ENCODE data around the gene LRRC8A.
"Not testable (repeated sequence)": the region's sequence is repeated elsewhere in the genome, so short reads cannot be mapped to it uniquely, and the experiment has no call there.

LRRC8A gene

GRCh38 chr9:128870128-128870940 is 11.6 kb upstream of the LRRC8A start:
- no peak for DNase-seq

- DNase-seq = not testable (repeated sequence)
Observed at GRCh38 chr9:128870941-128871265, 11.0 kb upstream of the LRRC8A start.

- DNase-seq = no peak
Observed at GRCh38 chr9:128877852-128878251, 4.1 kb upstream of the LRRC8A start.

DNA sequence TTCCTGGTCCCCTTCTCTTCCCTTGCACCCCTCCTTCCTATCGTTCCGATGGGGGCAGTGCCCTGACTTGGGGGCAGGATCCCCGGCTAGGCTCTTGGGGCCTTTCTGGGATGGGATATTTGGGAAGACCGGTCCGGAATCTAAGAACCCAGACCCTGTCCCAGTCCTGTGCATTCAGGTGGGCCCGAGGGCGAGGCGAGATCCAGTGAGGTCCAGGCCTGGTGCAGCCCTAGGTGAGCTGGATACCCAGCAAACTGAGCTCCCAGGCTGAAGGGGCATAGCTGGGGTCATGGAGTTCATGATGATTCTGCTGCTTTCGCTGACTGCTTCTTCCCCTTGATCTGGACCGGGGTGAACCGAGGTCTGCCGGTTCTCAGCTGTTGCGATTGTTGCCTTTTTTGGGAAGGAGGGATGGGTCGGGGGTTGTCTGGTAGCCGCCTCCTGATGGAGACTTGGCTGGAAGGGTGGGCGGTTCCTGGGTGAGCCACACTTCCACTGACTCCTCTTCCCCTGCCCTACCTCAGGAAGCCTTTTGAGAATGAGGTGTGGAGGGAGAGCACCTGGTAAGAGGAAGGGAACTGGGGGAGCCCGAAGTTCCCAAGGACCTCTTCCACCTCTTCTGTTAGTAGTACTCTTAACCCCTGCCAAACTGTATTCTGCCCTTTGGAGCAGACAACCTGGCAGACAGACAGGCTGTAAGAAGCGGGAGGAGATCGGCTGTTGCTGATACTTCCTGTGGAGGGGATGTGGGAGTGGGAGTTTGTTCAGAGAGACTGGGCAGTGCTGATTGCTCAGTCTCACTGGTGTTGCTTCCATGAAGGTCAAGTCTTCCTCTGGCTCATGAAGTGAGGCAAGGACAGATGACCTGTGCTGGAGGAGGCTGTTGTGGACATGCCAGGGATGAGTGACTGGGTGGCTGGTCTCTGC is 1.0 kb downstream of the LRRC8A start:
- DNase-seq = no peak

DNA sequence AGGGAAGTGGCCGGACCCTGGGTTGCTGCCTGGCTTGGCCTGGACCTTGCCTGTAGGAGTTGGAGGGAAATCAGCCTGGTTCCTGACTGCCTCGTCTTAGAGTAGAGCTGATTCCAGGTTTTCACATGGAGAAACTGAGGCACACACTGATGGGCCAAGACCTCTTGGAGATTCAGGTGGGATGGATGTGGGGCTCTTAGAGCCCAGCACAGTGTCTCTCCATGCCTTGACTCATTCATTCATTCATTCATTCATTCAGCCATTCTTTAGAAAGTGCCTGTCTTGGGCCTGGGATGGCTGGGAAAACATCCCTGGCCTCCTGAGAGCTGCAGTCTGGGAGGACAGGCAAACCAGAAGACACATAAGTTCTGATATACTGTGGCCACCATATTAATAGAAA is 2.2 kb downstream of the LRRC8A start:
- no peak for DNase-seq

- no peak for DNase-seq
Observed at GRCh38 chr9:128885376-128885775, 3.4 kb downstream of the LRRC8A start.

DNA sequence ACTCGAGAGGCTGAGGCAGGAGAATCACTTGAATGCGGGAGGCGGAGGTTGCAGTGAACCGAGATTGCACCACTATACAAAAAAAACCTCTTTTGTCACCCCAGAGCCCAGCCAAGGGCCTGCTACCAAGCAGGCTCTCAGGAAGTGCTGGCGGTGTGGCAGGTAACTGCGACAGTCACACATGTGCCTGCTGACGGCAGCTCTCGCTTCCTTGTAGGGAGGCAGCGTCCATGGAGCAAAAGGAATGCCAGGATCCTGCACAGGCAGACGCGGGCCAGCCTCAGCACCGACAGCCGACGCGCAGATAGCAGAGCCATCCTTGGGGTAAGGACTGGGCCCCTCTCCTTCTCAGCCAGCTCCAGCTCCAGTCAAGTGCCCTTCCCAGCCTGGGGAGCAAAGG is 3.9 kb downstream of the LRRC8A start:
- DNase-seq = no peak

DNA sequence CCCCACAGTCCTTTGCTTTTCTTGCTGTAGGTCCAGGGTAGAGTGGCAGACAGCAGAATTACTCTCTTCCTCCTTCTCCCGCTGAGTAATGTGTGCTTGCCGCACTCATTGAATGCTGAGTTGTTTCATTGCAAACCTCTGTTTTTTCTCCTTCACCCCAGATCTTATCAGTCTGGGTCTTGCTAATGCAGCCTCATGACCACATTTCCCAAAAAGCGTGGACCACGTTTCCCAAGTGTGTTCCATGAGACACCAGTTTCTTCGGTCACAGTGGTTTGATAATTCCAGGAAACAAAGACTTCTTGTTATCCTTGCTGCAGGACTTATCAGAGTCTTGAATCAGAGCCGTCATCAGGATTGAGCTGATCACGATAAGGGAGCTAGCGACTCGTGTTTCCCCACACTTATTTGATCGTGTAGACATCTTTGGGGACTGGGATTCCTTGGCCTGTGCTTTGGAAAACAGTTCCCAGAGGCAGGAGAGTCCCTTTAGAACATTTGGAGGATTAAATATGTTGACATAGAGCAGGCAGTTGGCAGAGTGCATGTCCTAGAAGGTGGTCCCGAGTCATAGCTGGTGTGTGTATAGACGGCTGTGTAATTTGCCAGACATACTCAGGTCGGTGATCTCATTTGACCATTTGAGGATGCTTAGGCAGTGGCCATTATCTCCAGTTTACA is 4.4 kb downstream of the LRRC8A start:
- DNase-seq = no peak

- DNase-seq = no peak
Observed at GRCh38 chr9:128887049-128887448, 5.1 kb downstream of the LRRC8A start.

- DNase-seq = no peak
Observed at GRCh38 chr9:128887914-128888350, 6.0 kb downstream of the LRRC8A start.

- DNase-seq = no peak
Observed at GRCh38 chr9:128891321-128892220, 9.6 kb downstream of the LRRC8A start.

DNA sequence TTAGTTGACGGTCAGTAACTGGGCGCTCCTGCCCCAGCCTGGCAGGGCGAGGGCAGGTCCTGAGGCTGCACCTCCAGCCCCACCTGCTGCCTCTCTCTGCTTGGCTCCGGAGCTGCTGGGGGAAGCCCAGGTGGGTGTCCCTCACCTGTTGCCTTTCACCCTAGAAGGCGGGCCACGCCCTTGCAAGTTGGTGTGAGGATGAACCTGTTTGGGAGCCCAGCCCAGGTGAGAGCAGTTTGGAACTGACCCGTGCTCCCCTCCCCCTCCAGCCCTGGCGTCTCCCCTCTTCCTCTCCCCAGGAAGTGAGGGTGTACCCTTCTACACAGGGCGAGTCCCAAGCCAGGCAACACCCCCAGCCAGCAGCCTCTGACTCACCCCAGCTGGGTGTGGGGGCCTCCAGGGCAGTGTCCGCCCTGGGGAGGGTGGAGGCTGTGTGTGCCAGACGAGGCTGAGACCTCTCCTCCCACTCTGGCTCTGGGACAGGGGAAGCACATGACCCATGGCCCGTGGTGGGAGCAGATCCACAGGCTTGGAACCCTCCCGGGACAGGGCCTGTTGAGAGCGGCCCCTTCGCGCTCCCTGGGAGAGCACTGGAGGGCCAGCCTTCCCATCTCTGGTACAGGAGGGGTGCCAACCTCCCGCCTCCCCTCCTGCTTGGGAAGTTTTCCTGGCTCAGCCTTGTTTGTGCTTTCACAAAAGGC is 10.4 kb downstream of the LRRC8A start:
- DNase-seq = no peak

DNA sequence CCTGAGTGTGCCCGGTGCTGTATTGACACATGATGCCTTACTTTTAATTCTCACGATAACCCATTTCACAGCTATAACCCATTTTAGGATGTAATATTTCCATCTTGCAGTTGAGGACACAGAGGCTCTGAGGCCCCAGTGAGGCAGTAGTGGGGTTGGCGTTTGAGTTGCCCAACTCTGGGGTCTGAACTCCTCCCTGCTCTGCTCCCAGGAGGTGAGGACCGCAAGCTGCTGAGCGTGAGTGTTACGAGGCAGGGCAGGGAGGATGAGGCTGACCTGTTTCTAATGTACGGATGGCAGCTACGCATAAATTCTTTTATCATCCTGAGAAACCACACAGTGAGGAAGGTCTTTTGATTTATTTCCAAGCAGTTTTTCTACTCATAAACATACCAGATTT is 11.4 kb downstream of the LRRC8A start:
- DNase-seq = no peak

- DNase-seq = no peak
Observed at GRCh38 chr9:128894764-128895163, 12.8 kb downstream of the LRRC8A start.

- DNase-seq = no peak
Observed at GRCh38 chr9:128895556-128895955, 13.6 kb downstream of the LRRC8A start.

DNA sequence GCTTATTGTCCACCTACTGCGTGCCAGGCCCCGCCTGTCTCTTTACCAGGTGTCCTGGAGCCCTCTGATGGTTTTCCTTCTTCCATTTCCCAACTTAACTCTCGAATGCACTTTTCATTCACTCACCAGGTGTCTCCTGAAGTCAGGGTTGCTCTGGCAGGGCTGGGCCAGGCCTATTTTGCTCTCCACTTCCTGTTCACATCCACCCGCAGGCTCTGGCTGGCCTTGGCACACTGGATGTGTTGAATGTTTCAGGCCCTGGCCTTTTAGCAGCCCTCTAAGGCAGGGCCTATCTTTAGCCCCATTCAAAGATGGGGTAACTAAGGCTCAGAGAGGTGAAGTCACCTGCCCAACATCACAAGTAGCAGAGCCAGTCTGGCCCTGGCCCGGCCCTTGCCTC is 16.4 kb downstream of the LRRC8A start:
- DNase-seq = no peak

GRCh38 chr9:128898845-128899565 is 17.1 kb downstream of the LRRC8A start:
- no peak for DNase-seq

GRCh38 chr9:128899566-128900322 is 17.8 kb downstream of the LRRC8A start:
- no peak for DNase-seq

DNA sequence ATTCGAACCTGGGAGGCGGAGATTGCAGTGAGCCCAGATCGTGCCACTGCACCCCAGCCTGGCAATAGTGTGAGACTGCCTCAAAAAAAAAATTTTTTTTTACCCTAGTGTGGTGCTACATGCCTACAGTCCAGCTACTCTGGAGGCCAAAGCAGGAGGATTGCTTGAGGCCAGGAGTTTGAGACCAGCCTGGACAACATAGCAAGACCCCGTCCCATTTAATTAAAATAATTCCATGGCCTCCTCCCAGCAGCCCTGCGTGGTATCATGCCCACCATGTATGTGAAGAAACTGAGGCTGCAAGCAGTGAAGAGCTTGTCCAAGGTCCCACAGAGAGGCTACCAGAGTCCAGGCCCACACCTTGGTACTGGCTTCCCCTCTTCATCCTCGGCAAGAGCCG is 19.4 kb downstream of the LRRC8A start:
- no peak for DNase-seq

DNA sequence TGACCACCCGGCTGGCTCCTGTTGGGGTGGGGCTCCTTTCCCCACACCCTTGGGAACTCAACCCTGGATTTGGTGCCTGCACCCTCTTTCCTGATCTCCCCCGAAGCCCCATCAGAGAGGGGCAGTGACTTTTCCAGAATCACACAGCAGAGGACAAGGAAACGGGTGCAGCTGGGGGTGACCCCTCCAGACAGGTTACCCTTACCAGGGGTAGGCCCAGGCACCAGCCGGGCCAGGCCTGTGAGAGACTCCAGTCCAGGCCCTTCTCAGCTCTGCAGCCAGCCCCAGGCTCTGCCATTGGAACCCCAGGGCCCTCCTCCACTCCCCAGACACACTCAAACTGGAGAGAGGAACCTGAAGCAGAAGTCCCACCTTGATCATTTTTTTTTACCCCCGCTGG is 19.9 kb downstream of the LRRC8A start:
- no peak for DNase-seq
